SIG-M5 (cell line): ENCODE measurements around the gene KIR2DL3.
"Not testable (repeated sequence)": the region's sequence is repeated elsewhere in the genome, so short reads cannot be mapped to it uniquely, and the experiment has no call there.

Experiments used
- DNase-seq: peaks from one replicate; lab custom pipeline; 2025; lab: John Stamatoyannopoulos, UW

Gene KIR2DL3

DNA sequence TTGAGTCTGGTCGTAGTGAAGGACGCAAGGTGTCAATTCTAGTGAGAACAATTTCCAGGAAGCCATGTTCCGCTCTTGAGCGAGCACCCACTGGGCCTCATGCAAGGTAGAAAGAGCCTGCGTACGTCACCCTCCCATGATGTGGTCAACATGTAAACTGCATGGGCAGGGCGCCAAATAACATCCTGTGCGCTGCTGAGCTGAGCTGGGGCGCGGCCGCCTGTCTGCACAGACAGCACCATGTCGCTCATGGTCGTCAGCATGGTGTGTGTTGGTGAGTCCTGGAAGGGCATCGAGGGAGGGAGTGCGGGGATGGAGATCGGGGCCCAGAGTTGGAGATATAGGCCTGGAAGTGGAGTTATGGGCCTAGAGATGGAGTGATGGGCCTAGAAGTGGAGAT is at the start of gene KIR2DL3:
Gene KIR2DL3, plus strand, starts transcription at position 208 of the 400 bp plus-strand sequence. Its CDS starts 33 bp downstream, at position 241.
- DNase-seq: not testable (repeated sequence)

DNA sequence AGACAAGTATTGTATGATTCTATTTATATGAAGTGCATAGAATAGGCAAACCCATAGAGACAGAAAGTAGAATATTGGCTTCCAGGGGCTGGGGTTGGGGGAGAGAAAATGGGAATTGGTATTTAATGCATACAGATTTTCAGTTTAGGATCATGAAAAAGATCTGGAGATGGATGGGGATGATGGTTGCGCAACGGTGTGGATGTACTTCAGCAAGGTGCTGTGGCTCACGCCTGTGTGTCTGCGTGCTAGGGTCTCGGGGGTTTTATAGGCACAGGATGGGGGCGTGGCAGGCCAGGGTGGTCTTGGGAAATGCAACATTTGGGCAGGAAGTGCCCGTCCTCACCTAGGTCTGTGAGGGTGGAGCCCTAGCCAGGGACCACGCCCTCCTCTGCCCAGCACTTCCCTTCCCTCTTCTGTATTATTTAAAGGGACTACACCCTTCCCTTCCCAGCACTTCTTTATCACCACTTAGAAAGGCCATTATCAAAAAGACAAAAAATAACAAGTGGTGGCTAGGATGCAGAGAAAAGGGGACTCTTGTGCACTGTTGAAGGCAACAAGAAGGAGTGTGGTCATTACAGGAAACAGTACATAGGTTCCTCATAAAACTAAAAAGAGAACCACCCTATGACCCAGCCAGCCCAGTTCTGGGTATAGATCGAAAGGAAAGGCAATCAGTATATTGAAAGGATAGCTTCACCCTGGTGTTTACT is 46.6 kb upstream of the KIR2DL3 start:
- no peak for DNase-seq

DNA sequence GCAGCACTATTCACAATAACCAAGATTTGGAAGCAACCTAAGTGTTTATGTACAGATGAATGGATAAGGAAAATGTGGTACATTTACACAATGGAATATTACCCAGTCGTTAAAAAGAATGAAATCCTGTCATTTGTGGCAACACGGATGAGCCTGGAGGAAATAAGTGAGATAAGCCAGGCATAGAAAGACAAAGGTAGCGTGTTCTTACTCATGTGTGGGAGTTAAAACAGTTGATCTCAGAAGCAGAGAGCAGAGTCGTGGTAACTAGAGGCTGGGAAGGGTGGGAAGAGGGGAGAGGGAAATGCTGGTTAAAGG is 46.1 kb upstream of the KIR2DL3 start:
- no peak for DNase-seq

DNA sequence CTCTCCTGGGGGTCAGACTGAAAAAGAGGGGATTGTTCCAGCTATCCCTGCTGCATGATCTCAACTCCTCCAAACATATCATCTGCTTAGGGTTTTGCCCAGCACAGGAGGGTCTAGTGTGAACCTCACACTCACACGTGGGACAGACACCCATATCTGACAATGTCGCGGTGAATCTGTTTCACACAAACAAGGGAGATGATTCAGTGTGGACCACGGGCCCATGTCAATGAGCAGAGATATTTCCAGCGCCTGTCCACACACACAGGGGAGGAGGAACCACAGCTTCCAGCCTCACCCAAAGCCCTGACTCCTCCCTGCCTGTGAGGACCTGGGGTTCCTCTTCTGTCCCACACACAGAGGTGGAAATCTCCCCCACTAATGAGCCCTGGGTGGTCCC is 43.7 kb upstream of the KIR2DL3 start:
- DNase-seq: no peak

DNA sequence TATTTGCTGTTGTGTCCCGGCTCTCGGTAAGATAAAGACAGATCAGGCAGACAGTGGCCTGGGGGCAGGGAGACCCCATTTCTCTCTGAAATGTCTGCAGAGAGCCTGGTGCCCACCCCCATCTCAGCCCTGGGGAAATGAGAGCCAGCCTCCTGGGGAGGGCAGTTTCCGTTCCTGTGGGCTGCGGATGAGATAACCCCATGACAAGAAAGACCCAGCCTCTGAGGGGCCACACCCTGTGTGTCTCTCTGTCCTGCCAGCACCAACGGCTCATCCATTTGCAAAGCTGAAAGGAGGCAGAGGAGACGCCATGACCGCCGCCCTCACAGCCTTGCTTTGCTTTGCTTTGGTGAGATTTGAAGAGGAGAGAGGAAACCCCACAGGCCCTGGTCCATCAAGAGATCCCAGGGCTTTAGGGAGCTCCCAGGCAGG is 42.2 kb upstream of the KIR2DL3 start:
- DNase-seq: no peak

DNA sequence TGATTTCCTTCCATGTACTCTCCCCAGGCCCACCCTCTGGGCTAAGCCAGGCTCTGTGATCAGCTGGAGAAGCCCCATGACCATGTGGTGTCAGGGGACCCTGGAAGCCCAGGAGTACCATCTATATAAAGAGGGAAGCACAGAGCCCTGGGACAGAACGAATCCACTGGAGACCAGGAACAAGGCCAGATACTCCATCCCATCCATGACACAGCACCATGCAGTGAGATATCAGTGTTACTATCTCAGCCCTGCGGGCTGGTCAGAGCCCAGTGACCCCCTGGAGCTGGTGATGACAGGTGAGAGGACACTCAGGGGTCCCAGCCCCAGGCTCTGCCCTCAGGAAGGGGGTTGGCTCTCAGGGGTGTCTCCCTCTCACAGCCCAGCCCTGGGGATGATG is 41.5 kb upstream of the KIR2DL3 start:
- no peak for DNase-seq

DNA sequence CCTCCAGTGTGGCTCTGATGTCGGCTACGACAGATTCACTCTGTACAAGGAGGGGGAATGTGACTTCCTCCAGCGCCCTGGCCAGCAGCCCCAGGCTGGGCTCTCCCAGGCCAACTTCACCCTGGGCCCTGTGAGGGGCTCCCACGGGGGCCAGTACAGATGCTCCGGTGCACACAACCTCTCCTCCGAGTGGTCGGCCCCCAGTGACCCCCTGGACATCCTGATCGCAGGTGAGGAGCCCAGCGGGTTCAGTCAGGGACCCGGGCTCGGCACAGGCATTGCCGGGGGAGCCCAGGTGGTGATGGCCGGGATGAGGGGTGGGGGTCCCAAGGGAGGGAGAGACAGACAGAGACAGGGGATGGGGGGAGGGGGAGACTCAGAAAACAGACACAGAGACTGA is 40.6 kb upstream of the KIR2DL3 start:
- not testable (repeated sequence) for DNase-seq

DNA sequence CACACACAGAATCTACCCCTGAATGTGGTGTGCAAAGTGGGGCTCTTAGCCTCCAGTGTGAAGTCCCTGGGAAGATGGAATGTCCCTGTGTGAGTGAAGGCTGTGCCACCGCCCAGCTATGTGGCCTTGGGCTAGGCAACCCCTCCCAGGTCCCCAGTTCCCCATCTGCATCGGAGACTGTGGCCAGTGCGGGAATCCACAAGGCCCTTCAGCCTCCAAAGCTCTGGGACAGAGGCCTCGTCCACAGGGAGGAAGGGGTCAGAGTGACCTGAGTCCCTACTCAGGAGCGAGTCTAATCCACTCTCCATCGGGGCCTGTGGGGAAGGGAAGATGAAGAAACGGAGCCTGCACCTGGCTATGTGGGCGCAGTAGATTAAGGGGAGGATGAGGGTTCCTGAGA is 33.4 kb upstream of the KIR2DL3 start:
- DNase-seq: no peak

DNA sequence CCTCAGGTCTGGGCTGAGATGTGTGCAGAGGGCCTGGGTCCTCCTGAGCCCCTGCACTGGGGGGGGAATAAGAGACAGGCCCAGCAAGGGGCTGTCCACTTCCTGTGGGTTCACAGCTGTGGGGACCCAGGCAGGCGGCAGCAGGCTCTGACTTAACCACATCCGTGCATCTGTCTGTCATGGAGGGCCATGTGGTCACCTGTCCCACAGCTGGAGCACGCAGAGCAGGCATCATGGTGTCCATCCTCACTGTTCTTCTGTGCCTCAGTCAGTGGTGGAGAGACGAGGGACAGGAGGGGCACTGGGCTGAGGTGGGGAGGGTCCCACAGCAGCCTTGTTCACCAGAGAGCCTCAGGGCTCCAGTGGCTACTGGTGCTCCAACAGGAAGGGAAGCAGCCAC is 30.4 kb upstream of the KIR2DL3 start:
- no peak for DNase-seq

DNA sequence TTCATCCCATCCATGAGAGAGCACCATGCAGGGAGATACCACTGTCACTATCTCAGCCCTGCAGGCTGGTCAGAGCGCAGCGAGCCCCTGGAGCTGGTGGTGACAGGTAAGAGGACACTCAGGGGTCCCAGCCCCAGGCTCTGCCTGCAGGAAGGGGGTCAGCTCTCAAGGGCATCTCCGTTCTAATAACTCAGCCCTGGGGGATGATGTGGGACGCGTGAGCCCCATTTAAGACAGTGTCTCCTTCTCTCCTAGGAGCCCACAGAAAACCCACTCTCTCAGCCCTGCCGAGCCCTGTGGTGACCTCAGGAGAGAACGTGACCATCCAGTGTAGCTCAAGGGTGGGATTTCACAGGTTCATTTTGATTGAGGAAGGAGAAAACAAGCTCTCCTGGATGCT is 29.5 kb upstream of the KIR2DL3 start:
- no peak for DNase-seq

DNA sequence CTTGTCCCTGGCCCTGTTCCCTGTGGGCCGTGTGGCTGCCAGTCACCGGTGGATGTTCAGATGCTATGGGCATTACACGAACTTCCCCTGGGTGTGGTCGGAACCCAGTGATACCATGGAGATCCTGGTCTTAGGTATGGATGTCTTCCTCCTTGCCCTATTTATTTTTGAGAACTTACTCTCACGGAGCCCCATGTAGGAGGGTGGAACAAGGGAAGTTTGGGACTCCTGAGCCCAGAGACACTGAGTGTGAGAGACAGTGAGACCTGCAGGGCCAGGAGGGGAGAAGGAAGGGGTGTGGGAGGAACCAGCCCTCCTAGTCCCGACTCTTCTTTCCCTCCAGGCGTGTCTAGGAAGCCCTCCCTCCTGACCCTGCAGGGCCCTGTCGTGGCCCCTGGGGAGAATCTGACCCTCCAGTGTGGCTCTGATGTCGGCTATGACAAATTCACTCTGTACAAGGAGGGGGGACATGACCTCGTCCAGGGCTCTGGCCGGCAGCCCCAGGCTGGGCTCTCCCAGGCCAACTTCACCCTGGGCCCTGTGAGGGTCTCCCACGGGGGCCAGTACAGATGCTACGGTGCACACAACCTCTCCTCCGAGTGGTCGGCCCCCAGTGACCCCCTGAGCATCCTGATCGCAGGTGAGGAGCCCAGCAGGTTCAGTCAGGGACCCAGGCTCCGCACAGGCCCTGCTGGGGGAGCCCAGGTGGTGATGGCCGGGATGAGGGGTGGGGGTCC is 28.9 kb upstream of the KIR2DL3 start:
- DNase-seq: no peak

DNA sequence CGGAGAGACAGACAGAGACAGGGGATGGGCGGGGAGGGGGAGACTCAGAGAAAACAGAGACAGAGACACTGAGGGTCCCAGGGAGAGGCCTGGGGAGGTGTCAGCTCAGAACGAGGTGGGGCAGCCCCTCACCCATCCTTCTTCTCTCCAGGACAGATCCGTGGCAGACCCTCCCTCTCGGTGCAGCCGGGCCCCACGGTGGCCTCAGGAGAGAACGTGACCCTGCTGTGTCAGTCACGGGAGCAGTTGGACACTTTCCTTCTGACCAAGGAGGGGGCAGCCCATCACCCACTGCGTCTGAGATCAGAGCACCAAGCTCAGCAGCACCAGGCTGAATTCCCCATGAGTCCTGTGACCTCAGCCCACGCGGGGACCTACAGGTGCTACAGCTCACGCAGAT is 28.4 kb upstream of the KIR2DL3 start:
- not testable (repeated sequence) for DNase-seq

DNA sequence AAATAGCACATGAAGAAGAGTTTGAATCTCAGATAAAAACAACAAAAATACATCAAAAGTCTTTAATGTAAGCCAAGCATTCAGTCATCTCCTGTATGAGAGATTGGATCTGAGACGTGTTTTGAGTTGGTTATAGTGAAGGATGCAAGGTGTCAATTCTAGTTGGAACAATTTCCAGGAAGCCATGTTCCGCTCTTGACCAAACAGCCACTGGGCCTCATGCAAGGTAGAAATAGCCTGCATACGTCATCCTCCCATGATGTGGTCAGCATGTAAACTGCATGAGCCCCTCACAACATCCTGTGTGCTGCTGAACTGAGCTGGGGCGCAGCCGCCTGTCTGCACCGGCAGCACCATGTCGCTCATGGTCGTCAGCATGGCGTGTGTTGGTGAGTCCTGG is 14.2 kb upstream of the KIR2DL3 start, which contains the start of gene KIR3DL3:
Gene KIR3DL3, plus strand, starts transcription at position 301 of the 400 bp plus-strand sequence. Its CDS starts 55 bp downstream, at position 356.
- no peak for DNase-seq

DNA sequence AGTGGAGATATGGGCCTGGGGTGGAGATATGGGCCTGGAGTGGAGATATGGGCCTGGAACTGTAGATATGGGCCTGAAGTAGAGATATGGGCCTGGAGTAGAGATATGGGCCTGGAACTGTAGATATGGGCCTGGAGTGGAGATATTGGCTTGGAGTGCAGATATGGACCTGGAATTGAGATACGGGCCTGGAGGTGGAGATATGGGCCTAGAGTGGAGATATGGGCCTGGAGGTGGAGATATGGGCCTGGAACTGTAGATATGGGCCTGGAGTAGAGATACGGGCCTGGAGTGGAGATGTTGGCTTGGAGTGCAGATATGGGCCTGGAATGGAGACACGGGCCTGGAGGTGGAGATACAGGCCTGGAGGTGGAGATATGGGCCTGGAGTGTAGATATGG is 13.7 kb upstream of the KIR2DL3 start:
- DNase-seq: no peak

DNA sequence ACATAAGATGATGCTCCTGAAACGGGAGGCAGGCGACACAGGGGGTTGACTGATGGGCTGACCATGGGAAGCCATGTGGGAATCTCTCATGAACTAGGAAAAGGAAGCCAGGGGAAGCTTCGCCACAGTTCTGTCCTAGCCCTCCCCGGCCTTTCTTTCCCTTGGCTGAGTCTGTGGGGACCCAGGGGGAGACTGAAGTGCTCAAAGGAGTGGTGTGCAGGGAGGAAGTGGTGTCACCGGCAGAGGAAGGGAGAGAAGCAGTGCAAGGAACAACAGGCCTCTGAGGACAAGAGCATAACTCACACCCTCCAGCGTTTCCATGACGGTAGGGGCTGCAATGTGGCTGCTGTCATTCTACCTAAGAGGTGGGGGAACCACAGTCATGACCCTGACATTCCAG is 13.0 kb upstream of the KIR2DL3 start:
- no peak for DNase-seq

DNA sequence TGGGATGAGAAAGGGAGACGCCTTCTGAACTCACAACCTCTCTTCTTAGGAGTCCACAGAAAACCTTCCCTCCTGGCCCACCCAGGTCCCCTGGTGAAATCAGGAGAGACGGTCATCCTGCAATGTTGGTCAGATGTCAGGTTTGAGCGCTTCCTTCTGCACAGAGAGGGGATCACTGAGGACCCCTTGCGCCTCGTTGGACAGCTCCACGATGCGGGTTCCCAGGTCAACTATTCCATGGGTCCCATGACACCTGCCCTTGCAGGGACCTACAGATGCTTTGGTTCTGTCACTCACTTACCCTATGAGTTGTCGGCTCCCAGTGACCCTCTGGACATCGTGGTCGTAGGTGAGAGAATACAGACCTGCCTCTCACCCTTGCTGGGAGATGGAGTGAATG is 10.8 kb upstream of the KIR2DL3 start:
- DNase-seq: no peak

DNA sequence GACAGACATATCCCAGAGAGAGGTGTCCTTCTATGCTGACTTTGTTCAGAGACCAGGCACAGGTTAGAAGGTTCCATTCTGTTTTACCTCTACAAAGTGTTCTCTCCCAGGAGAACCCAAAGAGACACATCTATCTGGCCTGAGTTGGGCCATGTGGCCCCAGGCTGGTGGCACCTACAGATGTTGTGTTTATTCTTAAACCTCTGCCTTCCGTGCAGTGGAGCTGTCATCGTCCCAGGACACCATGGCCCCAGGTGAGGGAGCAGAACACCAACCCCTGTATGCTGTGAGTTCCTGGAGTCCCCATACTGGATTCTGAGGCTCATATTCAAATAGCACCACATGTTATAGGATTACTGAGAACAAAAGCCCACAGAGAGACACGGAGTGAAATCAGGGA is 10.1 kb upstream of the KIR2DL3 start:
- no peak for DNase-seq

DNA sequence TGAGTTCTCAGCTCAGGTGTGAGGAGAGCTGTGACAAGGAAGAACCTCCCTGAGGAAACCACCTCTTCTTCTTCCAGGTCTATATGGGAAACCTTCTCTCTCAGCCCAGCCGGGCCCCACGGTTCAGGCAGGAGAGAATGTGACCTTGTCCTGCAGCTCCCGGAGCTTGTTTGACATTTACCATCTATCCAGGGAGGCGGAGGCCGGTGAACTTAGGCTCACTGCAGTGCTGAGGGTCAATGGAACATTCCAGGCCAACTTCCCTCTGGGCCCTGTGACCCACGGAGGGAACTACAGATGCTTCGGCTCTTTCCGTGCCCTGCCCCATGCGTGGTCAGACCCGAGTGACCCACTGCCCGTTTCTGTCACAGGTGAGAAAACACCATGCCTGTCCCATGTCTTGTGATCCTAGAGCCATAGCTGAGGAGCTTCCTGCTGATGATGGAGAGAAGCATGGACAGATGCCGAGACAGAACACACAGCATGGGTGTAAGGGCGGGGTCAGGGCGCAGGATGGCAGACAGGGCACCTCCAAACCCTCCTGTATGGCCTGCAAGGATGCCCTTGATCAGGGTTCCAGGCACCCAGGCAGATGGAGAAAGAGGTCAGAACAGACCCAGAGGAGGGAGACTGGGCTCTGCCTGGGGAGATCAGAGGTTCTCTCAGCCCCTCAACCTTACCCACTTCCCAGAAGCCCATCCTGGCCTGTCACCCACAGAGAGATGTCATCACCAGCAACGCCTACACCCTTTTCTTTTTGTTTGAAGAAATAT is 8.7 kb upstream of the KIR2DL3 start:
- no peak for DNase-seq

DNA sequence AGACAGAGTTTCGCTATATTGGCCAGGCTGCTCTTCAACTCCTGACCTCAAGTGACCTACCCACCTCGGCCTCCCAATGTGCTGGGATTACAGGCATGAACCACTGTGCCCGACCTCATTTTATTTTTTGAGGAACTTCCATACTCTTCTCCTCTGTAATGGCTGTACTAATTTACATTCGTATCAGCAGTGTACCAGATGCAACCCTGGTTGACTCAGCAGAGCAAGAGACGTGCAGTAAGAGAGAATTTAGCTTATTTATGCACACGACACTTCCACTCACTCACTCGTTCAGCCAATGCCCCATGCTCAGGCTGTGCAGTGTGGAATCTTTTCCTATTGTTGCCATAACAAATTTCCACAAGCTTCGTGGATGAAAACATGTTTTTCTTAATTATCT is 7.1 kb upstream of the KIR2DL3 start:
- no peak for DNase-seq

DNA sequence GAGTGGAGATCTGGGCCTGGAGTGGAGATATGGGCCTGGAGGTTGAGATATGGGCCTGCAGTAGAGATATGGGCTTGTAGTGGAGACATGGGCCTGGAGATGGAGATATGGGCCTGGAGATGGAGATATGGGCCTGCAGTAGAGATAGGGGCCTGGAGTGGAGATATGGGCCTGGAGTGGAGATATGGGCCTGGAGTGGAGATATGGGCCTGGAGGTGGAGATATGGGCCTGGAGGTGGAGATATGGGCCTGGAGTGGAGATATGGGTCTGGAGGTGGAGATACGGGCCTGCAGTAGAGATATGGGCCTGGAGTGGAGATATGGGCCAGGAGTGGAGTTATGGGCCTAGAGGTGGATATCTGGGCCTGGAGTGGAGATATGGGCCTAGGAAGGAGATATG is 402 bp downstream of the KIR2DL3 start:
- no peak for DNase-seq

DNA sequence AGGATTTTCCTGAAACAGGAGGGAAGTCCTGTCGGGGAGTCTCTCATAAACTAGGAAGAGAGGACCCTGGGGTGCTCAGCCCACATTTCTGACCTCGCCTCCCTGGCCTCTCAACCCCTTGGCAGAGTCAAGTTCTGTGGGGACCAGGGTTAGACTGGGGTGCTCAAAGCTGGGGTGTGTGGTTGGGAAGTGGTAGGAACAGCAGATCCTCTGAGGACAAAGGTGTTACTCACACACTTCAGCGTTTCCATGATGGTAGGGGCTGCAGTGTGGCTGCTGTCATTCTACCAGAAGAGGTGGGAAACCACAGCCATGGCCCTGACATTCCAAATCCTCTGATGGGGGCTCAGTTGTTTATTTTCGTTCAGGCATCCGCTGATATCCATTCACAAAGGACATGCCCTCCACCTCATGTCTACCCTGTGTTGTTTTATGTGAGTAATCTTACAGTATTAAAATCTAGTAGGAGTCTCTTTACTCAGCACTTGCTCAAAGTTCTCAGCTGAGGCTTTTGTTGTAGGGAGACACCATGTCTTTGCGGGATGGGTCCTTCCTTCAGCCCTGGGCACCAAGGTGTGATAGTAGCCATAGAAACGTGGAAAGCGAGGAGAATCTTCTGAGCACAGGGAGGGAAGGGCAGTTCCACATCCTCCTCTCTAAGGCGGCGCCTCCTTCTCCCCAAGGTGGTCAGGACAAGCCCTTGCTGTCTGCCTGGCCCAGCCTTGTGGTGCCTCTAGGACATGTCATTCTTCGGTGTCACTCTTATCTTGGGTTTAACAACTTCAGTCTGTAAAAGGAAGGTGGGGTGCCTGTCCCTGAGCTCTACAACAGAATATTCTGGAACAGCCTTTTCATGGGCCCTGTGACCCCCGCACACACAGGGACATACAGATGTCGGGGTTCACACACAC is 1.5 kb downstream of the KIR2DL3 start:
- no peak for DNase-seq

DNA sequence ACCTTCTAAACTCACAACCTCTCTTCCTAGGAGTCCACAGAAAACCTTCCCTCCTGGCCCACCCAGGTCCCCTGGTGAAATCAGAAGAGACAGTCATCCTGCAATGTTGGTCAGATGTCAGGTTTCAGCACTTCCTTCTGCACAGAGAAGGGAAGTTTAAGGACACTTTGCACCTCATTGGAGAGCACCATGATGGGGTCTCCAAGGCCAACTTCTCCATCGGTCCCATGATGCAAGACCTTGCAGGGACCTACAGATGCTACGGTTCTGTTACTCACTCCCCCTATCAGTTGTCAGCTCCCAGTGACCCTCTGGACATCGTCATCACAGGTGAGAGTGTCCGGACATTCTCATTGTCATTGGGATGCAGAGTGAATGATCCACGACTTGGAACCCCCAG is 3.6 kb downstream of the KIR2DL3 start:
- not testable (repeated sequence) for DNase-seq
